ENCODE results near the gene SRGAP3. TPM values are rescaled to one million over a fixed set of nuclear protein-coding genes. Genes with fewer than 3 reads are reported as not detected.

Gene SRGAP3
- total RNA-seq, 1 experiment from 2014 or later: 5.3 TPM

GRCh38 chr3:8972639-8973038, 276.8 kb downstream of the SRGAP3 start:
- H3K27me3 ChIP-seq (ENCODE audit: control insufficient read depth, insufficient read depth, low read length): no peaks in the 10 kb centered on the region
- H3K4me3 ChIP-seq (ENCODE audit: insufficient read depth, low read depth, low read length): no peak overlapping the region
- no peaks in the 10 kb centered on the region for H3K36me3 ChIP-seq (replicated peaks; ENCODE audit: control insufficient read depth, insufficient read depth, low read length)
- no peak for DNase-seq

GRCh38 chr3:8970971-8971589, 278.4 kb downstream of the SRGAP3 start:
- DNase-seq: no peak
- no peak overlapping the region for H3K4me3 ChIP-seq (ENCODE audit: insufficient read depth, low read depth, low read length)
- no peaks in the 10 kb centered on the region for H3K27me3 ChIP-seq (ENCODE audit: control insufficient read depth, insufficient read depth, low read length)
- H3K36me3 ChIP-seq (replicated peaks; ENCODE audit: control insufficient read depth, insufficient read depth, low read length): no peaks in the 10 kb centered on the region

GRCh38 chr3:8969241-8969640, 280.2 kb downstream of the SRGAP3 start:
- Histone ChIP-seq H3K36me3 (replicated peaks; ENCODE audit: control insufficient read depth, insufficient read depth, low read length) (no peaks in the 10 kb centered on the region), H3K4me3 (ENCODE audit: insufficient read depth, low read depth, low read length) (no peak overlapping the region), H3K27me3 (ENCODE audit: control insufficient read depth, insufficient read depth, low read length) (no peaks in the 10 kb centered on the region)
- DNase-seq: no peak

GRCh38 chr3:8968375-8968882, 281.0 kb downstream of the SRGAP3 start:
- H3K27me3 ChIP-seq (ENCODE audit: control insufficient read depth, insufficient read depth, low read length): no peaks in the 10 kb centered on the region

GRCh38 chr3:8967553-8967952, 281.9 kb downstream of the SRGAP3 start:
- Histone ChIP-seq H3K4me3 (ENCODE audit: insufficient read depth, low read depth, low read length) (no peak overlapping the region), H3K36me3 (replicated peaks; ENCODE audit: control insufficient read depth, insufficient read depth, low read length) (no peaks in the 10 kb centered on the region), H3K27me3 (ENCODE audit: control insufficient read depth, insufficient read depth, low read length) (no peaks in the 10 kb centered on the region)
- DNase-seq: no peak

More at GRCh38 chr3:8968375-8968882, 281.0 kb downstream of the SRGAP3 start:
- DNase-seq: no peak
- Histone ChIP-seq H3K36me3 (replicated peaks; ENCODE audit: control insufficient read depth, insufficient read depth, low read length) (no peaks in the 10 kb centered on the region), H3K4me3 (ENCODE audit: insufficient read depth, low read depth, low read length) (no peak overlapping the region)

GRCh38 chr3:8966820-8967348, 282.6 kb downstream of the SRGAP3 start:
- DNase-seq: no peak
- no peaks in the 10 kb centered on the region for H3K27me3 ChIP-seq (ENCODE audit: control insufficient read depth, insufficient read depth, low read length)
- H3K36me3 ChIP-seq (replicated peaks; ENCODE audit: control insufficient read depth, insufficient read depth, low read length): no peaks in the 10 kb centered on the region
- no peak overlapping the region for H3K4me3 ChIP-seq (ENCODE audit: insufficient read depth, low read depth, low read length)

GRCh38 chr3:8966150-8966819, 283.2 kb downstream of the SRGAP3 start:
- DNase-seq: no peak
- Histone ChIP-seq H3K36me3 (replicated peaks; ENCODE audit: control insufficient read depth, insufficient read depth, low read length) (no peaks in the 10 kb centered on the region), H3K27me3 (ENCODE audit: control insufficient read depth, insufficient read depth, low read length) (no peaks in the 10 kb centered on the region), H3K4me3 (ENCODE audit: insufficient read depth, low read depth, low read length) (no peak overlapping the region)

- H3K27me3 ChIP-seq (ENCODE audit: control insufficient read depth, insufficient read depth, low read length): no peaks in the 10 kb centered on the region
- H3K36me3 ChIP-seq (replicated peaks; ENCODE audit: control insufficient read depth, insufficient read depth, low read length): no peaks in the 10 kb centered on the region; the same call in 1 of the 2 replicates
- no peak overlapping the region for H3K4me3 ChIP-seq (ENCODE audit: insufficient read depth, low read depth, low read length)
- DNase-seq: no peak
Measured at GRCh38 chr3:8964436-8965370, 284.7 kb downstream of the SRGAP3 start.

GRCh38 chr3:8963137-8963853, 286.2 kb downstream of the SRGAP3 start, which contains the start of gene RAD18:
Gene RAD18 (minus strand): TSS chr3:8963472. CDS start chr3:8963385, 87 bp downstream.
- Histone ChIP-seq H3K27me3 (ENCODE audit: control insufficient read depth, insufficient read depth, low read length) (no peaks in the 10 kb centered on the region), H3K36me3 (replicated peaks; ENCODE audit: control insufficient read depth, insufficient read depth, low read length) (no peaks in the 10 kb centered on the region; the same call in 1 of the 2 replicates), H3K4me3 (ENCODE audit: insufficient read depth, low read depth, low read length) (peak within 1 kb of the TSS; percentile 80)
- peak; percentile 90 for DNase-seq

- Histone ChIP-seq H3K27me3 (ENCODE audit: control insufficient read depth, insufficient read depth, low read length) (no peaks in the 10 kb centered on the region), H3K4me3 (ENCODE audit: insufficient read depth, low read depth, low read length) (peak overlapping the region; percentile 80), H3K36me3 (replicated peaks; ENCODE audit: control insufficient read depth, insufficient read depth, low read length) (no peaks in the 10 kb centered on the region; the same call in 1 of the 2 replicates)
- no peak for DNase-seq
Measured at GRCh38 chr3:8962226-8962861, 287.1 kb downstream of the SRGAP3 start.

- no peaks in the 10 kb centered on the region for H3K27me3 ChIP-seq (ENCODE audit: control insufficient read depth, insufficient read depth, low read length)
- H3K36me3 ChIP-seq (replicated peaks; ENCODE audit: control insufficient read depth, insufficient read depth, low read length): no peaks in the 10 kb centered on the region; the same call in none of the 2 replicates
- no peak for DNase-seq
- no peak overlapping the region for H3K4me3 ChIP-seq (ENCODE audit: insufficient read depth, low read depth, low read length)
Measured at GRCh38 chr3:8959668-8960067, 289.8 kb downstream of the SRGAP3 start.

GRCh38 chr3:8954938-8955763, 294.3 kb downstream of the SRGAP3 start:
- Histone ChIP-seq H3K36me3 (replicated peaks; ENCODE audit: control insufficient read depth, insufficient read depth, low read length) (no peaks in the 10 kb centered on the region; the same call in 1 of the 2 replicates), H3K4me3 (ENCODE audit: insufficient read depth, low read depth, low read length) (no peak overlapping the region), H3K27me3 (ENCODE audit: control insufficient read depth, insufficient read depth, low read length) (no peaks in the 10 kb centered on the region)
- no peak for DNase-seq

GRCh38 chr3:8953313-8953712, 296.1 kb downstream of the SRGAP3 start:
- DNase-seq: no peak

More at GRCh38 chr3:8953313-8953712, 296.1 kb downstream of the SRGAP3 start:
- H3K36me3 ChIP-seq (replicated peaks; ENCODE audit: control insufficient read depth, insufficient read depth, low read length): no peaks in the 10 kb centered on the region; the same call in 1 of the 2 replicates
- no peak overlapping the region for H3K4me3 ChIP-seq (ENCODE audit: insufficient read depth, low read depth, low read length)
- H3K27me3 ChIP-seq (ENCODE audit: control insufficient read depth, insufficient read depth, low read length): no peaks in the 10 kb centered on the region

Data from H7 (cell line).